SK-N-SH (cell line): ENCODE data around the gene RNF212B. TPM values are rescaled to one million over a fixed set of nuclear protein-coding genes. Genes with fewer than 3 reads are reported as not detected.

Experiments
- CTCF ChIA-PET: fragments of 300-600, 350-600 bp; formaldehyde crosslinking; extraction: SDS; loops from one replicate; lab custom pipeline; 2021; lab: Yijun Ruan, JAX
- POLR2A ChIA-PET: fragments of 350-600 bp; sonication (Branson Sonifier 250); formaldehyde crosslinking; extraction: SDS; loops from one replicate; lab custom pipeline; 2020; ENCODE audit warnings: antibody characterized with exemption, inconsistent platforms; lab: Yijun Ruan, JAX
- DNase-seq: peaks from one replicate; pipeline ENCODE4 v3.0.0; 2012
- H2AFZ ChIP-seq: fragments of 200-600 bp; sonication (generic); 2 replicates; pipeline ENCODE4 v1.8.1; 2016; ENCODE audit warnings: antibody characterized with exemption, mild to moderate bottlenecking, low read depth
- H3F3A ChIP-seq: fragments of 200-600 bp; sonication (generic); replicated peaks from 2 replicates; pipeline ENCODE3; 2016; ENCODE audit warnings: antibody characterized with exemption, mild to moderate bottlenecking; ENCODE audit not compliant: insufficient read depth
- H3K27ac ChIP-seq, 2 experiments: fragments of 200-500 bp in 1 of 2; fragments of 200-600 bp in 1 of 2; sonication (Bioruptor generic) in 1 of 2; sonication (generic), shearing (Covaris generic) in 1 of 2; 2 replicates each; pipeline versions ENCODE4 v1.5.1 to v1.6.1; 2014 to 2016; ENCODE audit warnings: low read depth in 2 of 2, inconsistent platforms in 1 of 2, low read length in 1 of 2, mild to moderate bottlenecking in 1 of 2, mixed read lengths in 1 of 2
- H3K27me3 ChIP-seq: fragments of 200-600 bp; sonication (generic), shearing (Covaris generic); 2 replicates; pipeline ENCODE4 v1.6.1; 2016; ENCODE audit warnings: mixed run types; ENCODE audit not compliant: insufficient read depth
- H3K36me3 ChIP-seq, 2 experiments: fragments of 200-500 bp in 1 of 2; fragments of 200-600 bp in 1 of 2; sonication (Bioruptor generic) in 1 of 2; sonication (generic) in 1 of 2; replicated peaks in 1 of 2; 2 replicates each; pipeline versions ENCODE3 to v1.5.1; 2014 to 2016; ENCODE audit warnings: low read length in 1 of 2, mild to moderate bottlenecking in 1 of 2; ENCODE audit not compliant: insufficient read depth in 2 of 2, control insufficient read depth in 1 of 2
- H3K4me1 ChIP-seq, 2 experiments: fragments of 200-500 bp in 1 of 2; fragments of 200-600 bp in 1 of 2; sonication (Bioruptor generic) in 1 of 2; sonication (generic), shearing (Covaris generic) in 1 of 2; 2 replicates each; pipeline versions ENCODE4 v1.5.1 to v1.6.1; 2014 to 2016; ENCODE audit warnings: low read depth in 1 of 2, low read length in 1 of 2, mixed run types in 1 of 2; ENCODE audit not compliant: insufficient read depth in 2 of 2, control insufficient read depth in 1 of 2
- H3K4me2 ChIP-seq: fragments of 200-600 bp; sonication (generic), shearing (Covaris generic); 2 replicates; pipeline ENCODE4 v1.6.1; 2017; ENCODE audit warnings: mixed run types
- H3K4me3 ChIP-seq, 2 experiments: fragments of 200-500 bp in 1 of 2; fragments of 200-600 bp in 1 of 2; sonication (Bioruptor generic) in 1 of 2; sonication (generic), shearing (Covaris generic) in 1 of 2; 2 replicates each; pipeline versions ENCODE4 v1.5.1 to v1.8.1; 2014 to 2016; ENCODE audit warnings: low read depth in 2 of 2, inconsistent platforms in 1 of 2, low read length in 1 of 2, mild to moderate bottlenecking in 1 of 2, mixed read lengths in 1 of 2, moderate library complexity in 1 of 2
- H3K79me2 ChIP-seq: fragments of 200-600 bp; sonication (generic); 2 replicates; pipeline ENCODE4 v1.8.1; 2017; ENCODE audit warnings: mild to moderate bottlenecking; ENCODE audit not compliant: insufficient read depth
- H3K9ac ChIP-seq: fragments of 200-600 bp; sonication (generic); 2 replicates; pipeline ENCODE4 v1.6.1; 2017; ENCODE audit warnings: mixed run types
- H3K9me2 ChIP-seq: fragments of 200-600 bp; sonication (generic); 2 replicates; pipeline ENCODE4 v1.6.1; 2017; ENCODE audit warnings: mixed run types
- H3K9me3 ChIP-seq: fragments of 200-600 bp; sonication (generic); 2 replicates; pipeline ENCODE4 v1.6.1; 2017; ENCODE audit warnings: mixed run types, mild to moderate bottlenecking, moderate library complexity
- H4K20me1 ChIP-seq: fragments of 200-600 bp; sonication (generic); 2 replicates; pipeline ENCODE4 v1.6.1; 2017; ENCODE audit warnings: mild to moderate bottlenecking, mixed run types; ENCODE audit not compliant: insufficient read depth
- ELF1 ChIP-seq: IDR thresholded peaks from 2 replicates; pipeline ENCODE4 v1.4.0; 2012
- EZH2phosphoT487 ChIP-seq: fragments of 200-600 bp; sonication (generic); IDR thresholded peaks from 2 replicates; pipeline ENCODE4 v1.6.1; 2017; ENCODE audit warnings: low read depth, mixed run types, mild to moderate bottlenecking, antibody characterized with exemption, moderate library complexity, borderline replicate concordance
- FOSL2 ChIP-seq: IDR thresholded peaks from 2 replicates; pipeline ENCODE4 v1.4.0; 2012; ENCODE audit warnings: low read depth, mild to moderate bottlenecking, moderate library complexity, borderline replicate concordance
- FOXM1 ChIP-seq: IDR thresholded peaks from 2 replicates; pipeline ENCODE4 v1.4.0; 2012; ENCODE audit warnings: low read depth, mild to moderate bottlenecking
- JUND ChIP-seq: IDR thresholded peaks from 2 replicates; pipeline ENCODE4 v1.4.0; 2012
- MXI1 ChIP-seq: IDR thresholded peaks from 2 replicates; pipeline ENCODE4 v1.6.1; 2012; ENCODE audit warnings: mild to moderate bottlenecking, low read depth, low read length, improper control_type of control experiment
- NRF1 ChIP-seq: IDR thresholded peaks from 2 replicates; pipeline ENCODE4 v1.6.1; 2012; ENCODE audit warnings: low read depth, mild to moderate bottlenecking, low read length
- POLR2AphosphoS5 ChIP-seq: IDR thresholded peaks from 2 replicates; pipeline ENCODE4 v1.6.1; 2012; ENCODE audit warnings: low read depth, low read length
- RAD21 ChIP-seq: IDR thresholded peaks from 2 replicates; pipeline ENCODE4 v1.6.1; 2012; ENCODE audit warnings: mild to moderate bottlenecking, low read length
- RXRA ChIP-seq: IDR thresholded peaks from 2 replicates; pipeline ENCODE4 v1.4.0; 2012; ENCODE audit warnings: low read depth, mild to moderate bottlenecking, borderline replicate concordance
- SIN3A ChIP-seq: IDR thresholded peaks from 2 replicates; pipeline ENCODE4 v1.6.1; 2012; ENCODE audit warnings: low read depth, mild to moderate bottlenecking, low read length, moderate library complexity, borderline replicate concordance
- SMC3 ChIP-seq: IDR thresholded peaks from 2 replicates; pipeline ENCODE4 v1.6.1; 2012; ENCODE audit warnings: low read depth, low read length, improper control_type of control experiment
- TAF1 ChIP-seq: IDR thresholded peaks from 2 replicates; pipeline ENCODE4 v1.6.1; 2012; ENCODE audit warnings: low read depth, mild to moderate bottlenecking, low read length, moderate library complexity, borderline replicate concordance
- TCF12 ChIP-seq: IDR thresholded peaks from 2 replicates; pipeline ENCODE4 v1.4.0; 2012
- YY1 ChIP-seq: IDR thresholded peaks from 2 replicates; pipeline ENCODE4 v1.4.0; 2012; ENCODE audit warnings: low read depth, mild to moderate bottlenecking
- WGBS: methylation state at CpG from one replicate; pipeline ENCODE4 v1.1.6; 2017; ENCODE audit warnings: low lambda C conversion rate; 5-methylcytosine and 5-hydroxymethylcytosine counted together
- polyA plus RNA-seq, 3 experiments: library from polyadenylated mRNA; depleted of rRNA; stranded (reverse); fragments of >200 nt; gene quantifications; 2 replicates each; pipeline ENCODE4 v1.2.3, GENCODE V29; 2012
- TF ChIP-seq, protein P1 (sequence below): IDR thresholded peaks from 2 replicates; pipeline ENCODE4 v1.4.0; 2012; ENCODE audit warnings: low read depth
- TF ChIP-seq, protein P2 (sequence below): IDR thresholded peaks from 2 replicates; pipeline ENCODE4; 2012
- TF ChIP-seq, protein P3 (sequence below): IDR thresholded peaks from 2 replicates; pipeline ENCODE4 v1.4.0; 2012; ENCODE audit warnings: low read depth, borderline replicate concordance
- TF ChIP-seq, protein P4 (sequence below): fragments of 200-600 bp; sonication (generic); IDR thresholded peaks from 2 replicates; pipeline ENCODE4 v1.6.1; 2017; ENCODE audit warnings: antibody characterized with exemption, mild to moderate bottlenecking, moderate library complexity
- TF ChIP-seq, protein P5 (sequence below): IDR thresholded peaks from 2 replicates; pipeline ENCODE4 v1.4.0; 2012; ENCODE audit warnings: low read depth, borderline replicate concordance

The RNF212B gene
- polyA plus RNA-seq, 1 of the 3 experiments (the other 2 are of a cell fraction), result not detected

DNA sequence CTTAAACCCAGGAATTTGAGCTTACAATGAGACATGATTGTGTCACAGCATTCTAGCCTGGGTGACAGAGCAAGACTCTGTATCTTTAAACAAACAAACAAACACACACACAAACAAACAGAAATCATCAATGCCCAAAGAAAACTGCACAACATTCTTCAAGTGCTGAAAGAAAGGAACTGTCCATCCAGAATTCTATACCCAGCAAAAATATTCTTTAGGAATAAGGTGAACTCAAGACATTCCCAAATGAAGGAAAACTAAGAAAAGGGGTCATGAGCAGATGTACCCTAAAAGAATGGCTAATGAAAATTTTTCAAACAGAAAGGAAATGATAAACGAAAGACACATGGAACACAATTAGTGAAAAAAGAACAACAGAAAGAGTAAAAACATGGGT is 22.3 kb upstream of the RNF212B start:
- H3K27me3 ChIP-seq, result peaks cover 52% of the 10 kb centered on the region
- no peaks in the 10 kb centered on the region for H4K20me1 ChIP-seq
- no peaks in the 10 kb centered on the region for H3K36me3 ChIP-seq
- 8% methylated on average over 1 of the region's 1 CpG for WGBS
- DNase-seq, result no peak
- H3K9me3 ChIP-seq, result peaks cover 6% of the 10 kb centered on the region; the same call in 1 of the 2 replicates
- H3F3A ChIP-seq, result no peaks in the 10 kb centered on the region
- H3K4me3 ChIP-seq, result no peak overlapping the region
- POLR2A ChIA-PET, result no interaction called here
- no peak overlapping the region for H3K4me2 ChIP-seq
- no peaks in the 10 kb centered on the region for H3K9me2 ChIP-seq
- TF ChIP-seq YY1 (no peak), SMC3 (no peak), NRF1 (no peak), EZH2phosphoT487 (no peak), RAD21 (no peak), TCF12 (no peak), POLR2AphosphoS5 (no peak), FOSL2 (no peak), JUND (no peak), TAF1 (no peak), MXI1 (no peak), FOXM1 (no peak), ELF1 (no peak), SIN3A (no peak), RXRA (no peak)
- TF ChIP-seq, protein P1, sequence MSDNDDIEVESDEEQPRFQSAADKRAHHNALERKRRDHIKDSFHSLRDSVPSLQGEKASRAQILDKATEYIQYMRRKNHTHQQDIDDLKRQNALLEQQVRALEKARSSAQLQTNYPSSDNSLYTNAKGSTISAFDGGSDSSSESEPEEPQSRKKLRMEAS, result no peak
- TF ChIP-seq, protein P2, sequence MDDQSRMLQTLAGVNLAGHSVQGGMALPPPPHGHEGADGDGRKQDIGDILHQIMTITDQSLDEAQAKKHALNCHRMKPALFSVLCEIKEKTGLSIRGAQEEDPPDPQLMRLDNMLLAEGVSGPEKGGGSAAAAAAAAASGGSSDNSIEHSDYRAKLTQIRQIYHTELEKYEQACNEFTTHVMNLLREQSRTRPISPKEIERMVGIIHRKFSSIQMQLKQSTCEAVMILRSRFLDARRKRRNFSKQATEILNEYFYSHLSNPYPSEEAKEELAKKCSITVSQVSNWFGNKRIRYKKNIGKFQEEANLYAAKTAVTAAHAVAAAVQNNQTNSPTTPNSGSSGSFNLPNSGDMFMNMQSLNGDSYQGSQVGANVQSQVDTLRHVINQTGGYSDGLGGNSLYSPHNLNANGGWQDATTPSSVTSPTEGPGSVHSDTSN, result no peak
- TF ChIP-seq, protein P3, sequence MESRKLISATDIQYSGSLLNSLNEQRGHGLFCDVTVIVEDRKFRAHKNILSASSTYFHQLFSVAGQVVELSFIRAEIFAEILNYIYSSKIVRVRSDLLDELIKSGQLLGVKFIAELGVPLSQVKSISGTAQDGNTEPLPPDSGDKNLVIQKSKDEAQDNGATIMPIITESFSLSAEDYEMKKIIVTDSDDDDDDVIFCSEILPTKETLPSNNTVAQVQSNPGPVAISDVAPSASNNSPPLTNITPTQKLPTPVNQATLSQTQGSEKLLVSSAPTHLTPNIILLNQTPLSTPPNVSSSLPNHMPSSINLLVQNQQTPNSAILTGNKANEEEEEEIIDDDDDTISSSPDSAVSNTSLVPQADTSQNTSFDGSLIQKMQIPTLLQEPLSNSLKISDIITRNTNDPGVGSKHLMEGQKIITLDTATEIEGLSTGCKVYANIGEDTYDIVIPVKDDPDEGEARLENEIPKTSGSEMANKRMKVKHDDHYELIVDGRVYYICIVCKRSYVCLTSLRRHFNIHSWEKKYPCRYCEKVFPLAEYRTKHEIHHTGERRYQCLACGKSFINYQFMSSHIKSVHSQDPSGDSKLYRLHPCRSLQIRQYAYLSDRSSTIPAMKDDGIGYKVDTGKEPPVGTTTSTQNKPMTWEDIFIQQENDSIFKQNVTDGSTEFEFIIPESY, result no peak
- TF ChIP-seq, protein P4, sequence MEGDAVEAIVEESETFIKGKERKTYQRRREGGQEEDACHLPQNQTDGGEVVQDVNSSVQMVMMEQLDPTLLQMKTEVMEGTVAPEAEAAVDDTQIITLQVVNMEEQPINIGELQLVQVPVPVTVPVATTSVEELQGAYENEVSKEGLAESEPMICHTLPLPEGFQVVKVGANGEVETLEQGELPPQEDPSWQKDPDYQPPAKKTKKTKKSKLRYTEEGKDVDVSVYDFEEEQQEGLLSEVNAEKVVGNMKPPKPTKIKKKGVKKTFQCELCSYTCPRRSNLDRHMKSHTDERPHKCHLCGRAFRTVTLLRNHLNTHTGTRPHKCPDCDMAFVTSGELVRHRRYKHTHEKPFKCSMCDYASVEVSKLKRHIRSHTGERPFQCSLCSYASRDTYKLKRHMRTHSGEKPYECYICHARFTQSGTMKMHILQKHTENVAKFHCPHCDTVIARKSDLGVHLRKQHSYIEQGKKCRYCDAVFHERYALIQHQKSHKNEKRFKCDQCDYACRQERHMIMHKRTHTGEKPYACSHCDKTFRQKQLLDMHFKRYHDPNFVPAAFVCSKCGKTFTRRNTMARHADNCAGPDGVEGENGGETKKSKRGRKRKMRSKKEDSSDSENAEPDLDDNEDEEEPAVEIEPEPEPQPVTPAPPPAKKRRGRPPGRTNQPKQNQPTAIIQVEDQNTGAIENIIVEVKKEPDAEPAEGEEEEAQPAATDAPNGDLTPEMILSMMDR, result no peak
- TF ChIP-seq, protein P5, sequence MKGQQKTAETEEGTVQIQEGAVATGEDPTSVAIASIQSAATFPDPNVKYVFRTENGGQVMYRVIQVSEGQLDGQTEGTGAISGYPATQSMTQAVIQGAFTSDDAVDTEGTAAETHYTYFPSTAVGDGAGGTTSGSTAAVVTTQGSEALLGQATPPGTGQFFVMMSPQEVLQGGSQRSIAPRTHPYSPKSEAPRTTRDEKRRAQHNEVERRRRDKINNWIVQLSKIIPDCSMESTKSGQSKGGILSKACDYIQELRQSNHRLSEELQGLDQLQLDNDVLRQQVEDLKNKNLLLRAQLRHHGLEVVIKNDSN, result no peak
- TF ChIP-seq, all 33 proteins: peak for 0
- H3K9ac ChIP-seq, result no peak overlapping the region
- H3K4me1 ChIP-seq, result no peaks in the 10 kb centered on the region
- H2AFZ ChIP-seq, result no peak overlapping the region
- CTCF ChIA-PET, result no interaction called here
- H3K27ac ChIP-seq, result no peak overlapping the region
- no peaks in the 10 kb centered on the region for H3K79me2 ChIP-seq
